GM06990 (cell line): Measurements from ENCODE around the gene USP10.

Experiments used
- DNase-seq: peaks from one replicate; pipeline ENCODE4 v3.0.0-alpha.2; 2011; ENCODE audit not compliant: insufficient read length; ENCODE audit errors: extremely low read depth
- H3K27me3 ChIP-seq: replicated peaks from 2 replicates; pipeline ENCODE4 v1.6.0; 2011; ENCODE audit warnings: low read length; ENCODE audit not compliant: control insufficient read depth, insufficient read depth
- H3K36me3 ChIP-seq: 2 replicates; pipeline ENCODE4 v1.5.1; 2011; ENCODE audit warnings: low read length; ENCODE audit not compliant: control insufficient read depth, insufficient read depth
- H3K4me3 ChIP-seq: replicated peaks from 2 replicates; pipeline ENCODE4 v1.5.1; 2011; ENCODE audit warnings: low read depth, mild to moderate bottlenecking, control low read depth, low read length
- TF ChIP-seq, protein P1 (sequence below): IDR thresholded peaks from 2 replicates; pipeline ENCODE4 v1.5.1; 2011; ENCODE audit warnings: low read length, control low read depth, mild to moderate bottlenecking, inconsistent platforms; ENCODE audit not compliant: insufficient read depth, poor library complexity, severe bottlenecking

The USP10 gene

GRCh38 chr16:84749072-84749471 lies 49.3 kb downstream of the USP10 start:
- TF ChIP-seq, protein P1, sequence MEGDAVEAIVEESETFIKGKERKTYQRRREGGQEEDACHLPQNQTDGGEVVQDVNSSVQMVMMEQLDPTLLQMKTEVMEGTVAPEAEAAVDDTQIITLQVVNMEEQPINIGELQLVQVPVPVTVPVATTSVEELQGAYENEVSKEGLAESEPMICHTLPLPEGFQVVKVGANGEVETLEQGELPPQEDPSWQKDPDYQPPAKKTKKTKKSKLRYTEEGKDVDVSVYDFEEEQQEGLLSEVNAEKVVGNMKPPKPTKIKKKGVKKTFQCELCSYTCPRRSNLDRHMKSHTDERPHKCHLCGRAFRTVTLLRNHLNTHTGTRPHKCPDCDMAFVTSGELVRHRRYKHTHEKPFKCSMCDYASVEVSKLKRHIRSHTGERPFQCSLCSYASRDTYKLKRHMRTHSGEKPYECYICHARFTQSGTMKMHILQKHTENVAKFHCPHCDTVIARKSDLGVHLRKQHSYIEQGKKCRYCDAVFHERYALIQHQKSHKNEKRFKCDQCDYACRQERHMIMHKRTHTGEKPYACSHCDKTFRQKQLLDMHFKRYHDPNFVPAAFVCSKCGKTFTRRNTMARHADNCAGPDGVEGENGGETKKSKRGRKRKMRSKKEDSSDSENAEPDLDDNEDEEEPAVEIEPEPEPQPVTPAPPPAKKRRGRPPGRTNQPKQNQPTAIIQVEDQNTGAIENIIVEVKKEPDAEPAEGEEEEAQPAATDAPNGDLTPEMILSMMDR: peak; percentile 21
- H3K4me3 ChIP-seq: no peak overlapping the region
- no peak for DNase-seq
- no peaks in the 10 kb centered on the region for H3K27me3 ChIP-seq
- H3K36me3 ChIP-seq: peaks cover 1% of the 10 kb centered on the region; the same call in 1 of the 2 replicates

- Histone ChIP-seq H3K36me3 (peaks cover 1% of the 10 kb centered on the region), H3K4me3 (no peak overlapping the region), H3K27me3 (no peaks in the 10 kb centered on the region)
- TF ChIP-seq, protein P1: no peak
- no peak for DNase-seq
Observed at GRCh38 chr16:84749815-84750214, 50.0 kb downstream of the USP10 start.

- peaks cover 4% of the 10 kb centered on the region for H3K36me3 ChIP-seq
- no peak overlapping the region for H3K4me3 ChIP-seq
- no peaks in the 10 kb centered on the region for H3K27me3 ChIP-seq
- no peak for DNase-seq
- TF ChIP-seq, protein P1: no peak
Observed at GRCh38 chr16:84750575-84750974, 50.8 kb downstream of the USP10 start.

- Histone ChIP-seq H3K36me3 (peaks cover 4% of the 10 kb centered on the region), H3K27me3 (no peaks in the 10 kb centered on the region), H3K4me3 (no peak overlapping the region)
- TF ChIP-seq, protein P1: no peak
- DNase-seq: no peak
Observed at GRCh38 chr16:84751241-84751640, 51.4 kb downstream of the USP10 start.

- peak; percentile 52 for DNase-seq
- Histone ChIP-seq H3K4me3 (peak overlapping the region; percentile 22; the same call in 1 of the 2 replicates), H3K36me3 (peaks cover 4% of the 10 kb centered on the region), H3K27me3 (no peaks in the 10 kb centered on the region)
- TF ChIP-seq, protein P1: no peak
Observed at GRCh38 chr16:84751947-84752346, 52.1 kb downstream of the USP10 start.

DNA sequence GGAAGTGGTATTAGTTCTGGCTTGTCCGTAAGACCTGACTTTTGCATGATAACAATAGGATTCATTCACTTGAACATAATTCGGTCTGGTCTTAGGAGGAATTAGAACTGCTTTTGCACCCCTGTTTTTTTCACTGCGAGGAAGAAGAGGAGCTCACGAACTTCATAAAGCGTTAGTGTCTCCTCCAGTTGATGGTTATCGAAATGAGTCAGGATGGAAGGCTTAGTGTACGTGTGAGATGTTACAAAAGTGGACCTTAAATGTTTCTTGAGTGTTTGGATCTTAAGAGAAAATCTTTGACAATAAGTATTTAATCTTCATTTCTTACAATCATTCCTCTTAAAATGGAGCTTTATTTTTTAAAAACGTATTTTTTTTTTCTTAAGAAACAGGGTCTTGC lies 52.8 kb downstream of the USP10 start:
- Histone ChIP-seq H3K4me3 (peak overlapping the region; percentile 22; the same call in 1 of the 2 replicates), H3K27me3 (no peaks in the 10 kb centered on the region), H3K36me3 (peaks cover 4% of the 10 kb centered on the region)
- DNase-seq: no peak
- TF ChIP-seq, protein P1: no peak
